Natural killer cell treated with Interleukin-12 subunit alpha and Interleukin-12 subunit beta and Interleukin-15 and Interleukin-18, amount 100 ng/mL, for 72 hours (primary cell): Measurements from ENCODE around the gene NOL3. TPM values are rescaled to one million over a fixed set of nuclear protein-coding genes. Genes with fewer than 3 reads are reported as not detected.
A peak's percentile ranks its signal among the peaks of the same experiment; 100 is the strongest.

ENCODE experiments used
- ATAC-seq, 2 donors: fragments of 150-1000 bp; cut with Tn5 transposase in 1 of 2; sonication (Bioruptor Pico), chemical (Tn5 transposase) in 1 of 2; 2 replicates each; pipeline ENCODE4 v1.10.0; 2021
- DNase-seq: peaks from one replicate; pipeline ENCODE4 v3.0.0; 2022; ENCODE audit warnings: low spot score
- H3K27ac Mint-ChIP-seq, 2 donors: 1 replicate in 1 of 2; 2 replicates in 1 of 2; pipeline ENCODE4 v1.8.0; 2022; ENCODE audit warnings: mixed read lengths in 2 of 2, mild to moderate bottlenecking in 1 of 2, moderate library complexity in 1 of 2
- H3K27me3 Mint-ChIP-seq, 2 donors: 1 replicate in 1 of 2; 2 replicates in 1 of 2; pipeline ENCODE4 v1.8.0; 2022; ENCODE audit warnings: mixed read lengths in 2 of 2
- H3K36me3 Mint-ChIP-seq: one replicate; pipeline ENCODE4 v1.8.0; 2022; ENCODE audit warnings: mixed read lengths
- H3K4me1 Mint-ChIP-seq, 2 donors: 1 replicate in 1 of 2; 2 replicates in 1 of 2; pipeline ENCODE4 v1.8.0; 2022; ENCODE audit warnings: low read depth in 2 of 2, mixed read lengths in 2 of 2, mild to moderate bottlenecking in 1 of 2
- H3K4me3 Mint-ChIP-seq: one replicate; pipeline ENCODE4 v1.8.0; 2022; ENCODE audit warnings: mixed read lengths
- H3K9me3 Mint-ChIP-seq: 2 replicates; pipeline ENCODE4 v1.8.0; 2022; ENCODE audit warnings: mixed read lengths
- total RNA-seq, 2 donors: library from RNA; stranded (reverse); gene quantifications; one replicate each; pipeline ENCODE4 v1.2.3, GENCODE V29; 2022

The NOL3 gene
- total RNA-seq, 2 donors from 2014 or later: 10.5 to 20.1 TPM

DNA sequence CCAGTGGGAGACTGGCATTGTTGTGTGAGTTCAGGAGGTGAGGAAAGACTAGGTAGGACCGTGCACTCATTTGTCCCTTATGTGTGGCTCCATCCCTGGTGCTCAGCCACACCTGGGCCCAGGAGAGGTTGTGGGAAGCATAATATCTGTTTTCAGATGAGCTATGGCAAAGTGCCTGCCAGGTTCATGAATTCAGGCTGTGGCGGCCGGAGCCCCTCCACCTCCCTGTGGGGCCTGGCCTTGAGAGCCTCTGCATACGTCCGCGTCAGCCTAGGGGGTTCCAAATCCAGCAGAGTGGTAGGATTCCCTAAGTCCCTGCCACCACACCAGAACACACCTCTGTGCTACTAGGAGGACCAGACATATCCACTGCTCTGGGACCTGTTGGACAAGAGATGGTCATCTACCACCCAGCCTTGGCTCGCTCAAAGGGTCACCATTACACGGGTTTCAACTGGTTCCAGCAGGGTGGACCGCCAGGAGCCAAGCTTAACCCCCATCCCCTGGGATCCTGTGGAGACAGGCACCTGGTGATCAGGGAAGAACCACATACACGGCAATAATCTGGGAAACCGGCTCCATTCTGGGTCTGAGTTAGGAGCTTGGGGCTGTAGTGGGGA lies 21.6 kb upstream of the NOL3 start:
- peaks cover 8 to 12% of the 10 kb centered on the region in 2 donors for H3K4me1 Mint-ChIP-seq
- ATAC-seq (no peak), DNase-seq (peak; percentile 49)
- H3K27me3 Mint-ChIP-seq: peaks cover 7 to 12% of the 10 kb centered on the region in 2 donors
- H3K36me3 Mint-ChIP-seq: peaks cover 12% of the 10 kb centered on the region
- H3K4me3 Mint-ChIP-seq: peak overlapping the region; percentile 22
- H3K27ac Mint-ChIP-seq: no peak overlapping the region
- H3K9me3 Mint-ChIP-seq: no peaks in the 10 kb centered on the region

DNA sequence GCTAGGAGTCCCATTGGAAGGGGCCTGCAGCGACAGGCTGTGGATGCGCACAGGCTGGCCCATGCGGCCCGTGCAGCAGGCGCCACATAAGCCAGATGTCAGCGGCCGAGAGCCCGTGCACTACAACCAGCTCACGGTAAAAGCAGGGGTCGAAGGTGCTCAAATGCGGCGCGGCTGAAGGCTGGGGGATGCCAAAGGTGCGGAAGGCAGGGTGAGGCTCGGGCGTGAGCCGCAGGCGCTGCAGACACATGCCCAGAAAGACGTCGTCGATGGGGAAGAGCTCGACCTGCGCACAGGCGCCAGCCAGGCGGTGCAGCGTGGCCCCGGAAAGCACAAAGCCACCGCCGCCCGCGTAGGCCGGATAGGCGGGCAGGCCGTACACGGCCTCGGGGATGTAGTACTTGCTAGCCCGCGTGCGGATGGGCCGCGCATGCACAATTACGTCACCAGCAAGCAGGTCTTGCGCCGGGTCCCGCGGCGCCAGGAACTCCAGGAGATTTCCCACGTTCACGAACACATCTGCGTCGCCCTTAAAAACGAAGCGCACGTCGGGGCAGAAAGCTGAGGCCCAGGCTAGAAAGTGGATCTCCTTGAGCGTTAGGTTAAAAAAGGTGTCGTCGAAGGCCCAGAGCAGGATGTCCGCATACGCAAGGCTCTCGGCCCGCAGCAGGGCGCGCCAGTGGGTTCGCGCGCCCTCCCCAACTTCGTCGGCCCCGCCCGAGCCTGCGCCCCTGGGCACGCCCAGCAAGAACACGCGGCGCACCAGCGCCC lies 20.9 kb upstream of the NOL3 start:
- ATAC-seq (no peak), DNase-seq (peak; percentile 51)
- Mint-ChIP-seq H3K27ac (no peak overlapping the region), H3K27me3 (peaks cover 7 to 12% of the 10 kb centered on the region in 2 donors), H3K4me1 (peaks cover 8 to 13% of the 10 kb centered on the region in 2 donors), H3K9me3 (no peaks in the 10 kb centered on the region), H3K36me3 (peaks cover 9% of the 10 kb centered on the region), H3K4me3 (peak overlapping the region; percentile 22)

- no peak overlapping the region for H3K27ac Mint-ChIP-seq
- H3K36me3 Mint-ChIP-seq: peaks cover 5% of the 10 kb centered on the region
- no peak for DNase-seq
- H3K9me3 Mint-ChIP-seq: no peaks in the 10 kb centered on the region
- H3K4me1 Mint-ChIP-seq: peaks cover 8 to 14% of the 10 kb centered on the region in 2 donors
- ATAC-seq: peak; percentile 59 to 61
- peaks cover 7 to 12% of the 10 kb centered on the region in 2 donors for H3K27me3 Mint-ChIP-seq
- H3K4me3 Mint-ChIP-seq: no peak overlapping the region
Observed at GRCh38 chr16:67150047-67150832, 20.1 kb upstream of the NOL3 start.

- Mint-ChIP-seq H3K27me3 (peaks cover 7 to 12% of the 10 kb centered on the region in 2 donors), H3K27ac (no peak within 1 kb of the TSS), H3K4me1 (peaks cover 8 to 16% of the 10 kb centered on the region in 2 donors), H3K9me3 (no peaks in the 10 kb centered on the region), H3K4me3 (peak within 1 kb of the TSS; percentile 60), H3K36me3 (peaks cover 5% of the 10 kb centered on the region)
- ATAC-seq (peak; percentile 32 to 62), DNase-seq (no peak)
Observed at GRCh38 chr16:67150833-67151396, 19.4 kb upstream of the NOL3 start, which contains the start of gene B3GNT9. Gene B3GNT9 (minus strand): TSS chr16:67150998. CDS start chr16:67150485, 513 bp downstream.

DNA sequence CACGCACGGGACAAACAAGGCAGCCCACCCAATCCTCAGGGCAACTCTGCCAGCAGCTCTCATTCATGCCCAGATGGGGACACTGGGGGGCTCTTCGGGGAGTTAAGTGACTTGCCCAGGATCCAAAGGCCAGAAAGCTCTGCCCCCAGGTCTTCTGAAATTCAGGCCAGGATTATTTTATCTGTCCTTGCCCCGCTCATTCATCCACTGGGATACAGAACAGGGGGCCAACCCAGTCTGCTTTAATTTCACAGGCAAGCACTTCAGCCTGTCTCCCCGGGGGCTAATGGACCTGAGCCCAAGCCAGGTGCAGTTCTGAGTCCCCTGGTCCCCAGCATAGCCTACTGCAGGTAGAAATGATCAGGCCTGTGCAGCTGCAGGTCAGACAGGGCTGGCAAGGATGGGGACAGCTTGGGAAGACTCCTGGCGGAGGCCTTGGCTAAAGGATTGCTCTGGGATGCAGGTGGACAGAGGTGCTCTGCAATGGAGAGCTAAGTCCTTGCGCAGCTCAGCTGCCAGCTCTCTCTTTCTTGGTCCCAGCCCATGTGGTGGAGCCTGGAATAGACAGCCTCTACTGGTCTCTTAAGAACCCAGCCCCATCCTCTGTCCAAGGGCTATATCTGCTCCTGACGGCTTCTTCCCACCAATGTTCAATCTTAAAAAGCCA lies 18.8 kb upstream of the NOL3 start:
- Mint-ChIP-seq H3K4me1 (peaks cover 8 to 22% of the 10 kb centered on the region in 2 donors), H3K4me3 (peak overlapping the region; percentile 60), H3K9me3 (no peaks in the 10 kb centered on the region), H3K27ac (no peak overlapping the region), H3K36me3 (peaks cover 5% of the 10 kb centered on the region), H3K27me3 (peaks cover 7 to 12% of the 10 kb centered on the region in 2 donors)
- no peak for ATAC-seq
- DNase-seq: no peak

DNA sequence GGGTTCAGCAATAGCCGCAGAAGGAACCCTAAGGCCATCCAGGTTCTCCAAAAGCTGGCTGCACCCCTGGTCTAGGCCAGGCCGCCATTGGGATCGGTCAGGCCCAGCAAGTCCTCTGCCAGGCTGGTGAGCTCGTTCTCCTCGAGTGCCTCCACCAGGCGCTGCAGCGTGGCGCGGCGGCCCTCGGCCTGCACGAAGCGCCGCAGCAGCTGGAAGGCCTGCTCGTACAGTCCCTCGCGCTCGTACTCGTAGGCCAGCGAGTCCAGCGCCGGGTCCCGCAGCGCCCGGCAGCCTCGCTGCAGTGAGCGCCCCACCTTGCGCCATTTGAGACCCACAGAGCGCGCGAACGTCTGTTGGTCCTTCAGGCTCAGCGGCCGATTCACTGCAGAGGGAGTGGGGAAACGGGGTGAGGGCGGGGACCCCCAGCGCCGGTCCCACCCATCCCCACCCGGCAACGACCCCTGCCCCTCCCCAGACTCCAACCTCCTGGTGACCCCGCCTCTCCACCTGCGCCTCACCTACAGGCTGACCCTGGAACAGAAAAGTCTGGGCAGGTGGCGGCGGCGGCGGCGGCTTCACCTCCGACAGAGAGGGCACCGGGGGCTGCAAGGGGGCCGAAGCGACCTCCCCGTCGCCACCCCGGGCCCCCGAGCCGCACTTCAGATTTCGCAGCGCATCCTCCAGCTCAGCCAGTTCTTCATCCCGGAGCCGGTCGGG lies 15.6 kb upstream of the NOL3 start:
- Mint-ChIP-seq H3K4me3 (peak overlapping the region; percentile 44), H3K36me3 (no peaks in the 10 kb centered on the region), H3K9me3 (no peaks in the 10 kb centered on the region)

DNA sequence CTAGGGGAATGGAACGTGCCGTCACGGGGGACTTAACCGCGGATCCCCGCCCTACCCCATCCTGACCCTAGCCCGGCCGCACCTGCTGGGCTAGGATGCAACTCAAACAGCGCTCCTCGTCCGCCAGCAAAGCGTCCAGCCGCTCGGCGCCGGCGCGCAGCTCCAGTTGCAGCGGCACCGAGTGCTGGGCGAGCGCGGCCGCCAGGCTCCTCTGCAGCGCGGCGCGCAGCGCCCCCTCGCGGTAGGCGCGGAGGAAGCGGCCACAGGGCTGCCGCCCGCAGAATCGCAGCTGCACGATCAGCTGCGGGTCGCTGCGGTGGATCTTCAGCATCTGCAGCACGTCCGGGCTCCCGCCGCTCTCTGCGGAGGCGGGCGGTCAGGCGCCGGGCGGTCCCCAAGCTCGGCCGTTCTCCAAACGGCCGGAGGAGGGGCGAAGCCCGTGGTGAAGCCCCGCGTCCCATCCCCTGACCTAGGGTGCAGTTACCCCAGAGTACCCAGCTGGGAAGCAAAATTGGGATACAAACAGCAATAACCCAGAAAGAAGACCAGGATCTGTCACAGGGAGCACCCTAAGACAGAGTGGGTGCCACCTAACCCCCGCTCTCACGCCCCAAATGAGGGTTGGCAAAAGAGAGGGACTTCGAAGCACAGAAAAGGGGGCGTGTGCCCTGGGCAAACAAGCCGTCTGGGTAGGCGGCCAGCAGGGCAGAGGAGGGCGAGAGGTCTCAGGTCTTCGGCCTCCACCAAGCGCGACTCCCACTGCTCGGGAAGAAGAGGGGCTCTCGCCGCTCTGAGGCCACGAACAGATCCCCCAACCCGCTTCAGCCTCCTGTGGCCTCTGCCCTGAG lies 14.8 kb upstream of the NOL3 start:
- ATAC-seq (peak; percentile 60 to 64), DNase-seq (peak; percentile 78)
- Mint-ChIP-seq H3K9me3 (no peaks in the 10 kb centered on the region), H3K4me1 (peaks cover 29 to 42% of the 10 kb centered on the region in 2 donors), H3K27me3 (peaks cover 7 to 12% of the 10 kb centered on the region in 2 donors), H3K27ac (no peak overlapping the region), H3K4me3 (peak overlapping the region; percentile 44), H3K36me3 (no peaks in the 10 kb centered on the region)

More for the DNA sequence above, 15.6 kb upstream of the NOL3 start:
- ATAC-seq: no peak
- H3K27me3 Mint-ChIP-seq: peaks cover 7 to 12% of the 10 kb centered on the region in 2 donors
- peaks cover 29 to 42% of the 10 kb centered on the region in 2 donors for H3K4me1 Mint-ChIP-seq
- DNase-seq: no peak
- no peak overlapping the region for H3K27ac Mint-ChIP-seq

DNA sequence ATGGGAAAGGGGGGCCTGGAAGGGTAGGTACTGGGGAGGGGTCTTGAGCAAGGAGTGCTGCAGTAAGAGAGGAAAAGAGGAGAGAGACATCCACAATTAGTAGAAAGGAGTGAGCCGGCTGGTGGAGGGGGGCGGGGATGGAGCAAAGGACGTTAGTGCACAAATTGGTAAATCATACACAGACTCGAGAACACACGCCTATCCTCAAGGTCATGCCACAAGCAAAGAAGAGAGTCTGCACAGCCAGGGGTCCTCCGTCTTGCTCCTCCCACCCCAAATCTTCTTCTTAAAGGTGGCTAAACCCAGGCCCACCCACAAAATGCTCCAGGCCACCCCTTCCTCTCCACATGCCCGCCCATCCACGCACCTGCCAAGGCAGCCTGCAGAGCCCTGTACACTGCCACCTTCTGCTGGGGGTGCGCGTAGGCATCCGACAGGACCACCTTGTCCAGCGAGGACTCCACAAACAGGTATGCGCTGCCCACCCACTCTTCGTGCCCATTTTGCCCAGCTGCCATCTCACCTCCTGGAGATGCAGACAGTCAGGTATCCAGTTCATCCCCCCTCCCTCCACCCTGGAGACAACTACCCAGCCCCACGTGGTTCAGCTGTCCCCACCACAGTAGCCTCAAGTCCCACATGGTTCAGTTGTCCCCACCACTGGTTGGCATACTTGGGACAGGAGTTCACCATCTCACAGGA lies 14.0 kb upstream of the NOL3 start:
- no peak overlapping the region for H3K27ac Mint-ChIP-seq
- H3K4me3 Mint-ChIP-seq: no peak overlapping the region
- DNase-seq (no peak), ATAC-seq (no peak)
- peaks cover 34 to 48% of the 10 kb centered on the region in 2 donors for H3K4me1 Mint-ChIP-seq
- H3K9me3 Mint-ChIP-seq: no peaks in the 10 kb centered on the region
- peaks cover 7 to 11% of the 10 kb centered on the region in 2 donors for H3K27me3 Mint-ChIP-seq
- no peaks in the 10 kb centered on the region for H3K36me3 Mint-ChIP-seq

GRCh38 chr16:67157106-67157748 lies 13.1 kb upstream of the NOL3 start:
- Mint-ChIP-seq H3K9me3 (no peaks in the 10 kb centered on the region), H3K4me1 (peaks cover 34 to 50% of the 10 kb centered on the region in 2 donors), H3K4me3 (peak overlapping the region; percentile 92), H3K27me3 (peaks cover 7 to 9% of the 10 kb centered on the region in 2 donors), H3K27ac (peak overlapping the region; percentile 98 to 99), H3K36me3 (no peaks in the 10 kb centered on the region)
- DNase-seq (no peak), ATAC-seq (no peak)

- no peaks in the 10 kb centered on the region for H3K9me3 Mint-ChIP-seq
- DNase-seq: no peak
- peak overlapping the region; percentile 98 to 99 for H3K27ac Mint-ChIP-seq
- peaks cover 30 to 46% of the 10 kb centered on the region in 2 donors for H3K4me1 Mint-ChIP-seq
- H3K36me3 Mint-ChIP-seq: no peaks in the 10 kb centered on the region
- H3K4me3 Mint-ChIP-seq: peak overlapping the region; percentile 92
- peaks cover 1 to 6% of the 10 kb centered on the region in 2 donors for H3K27me3 Mint-ChIP-seq
- ATAC-seq: no peak
Observed at GRCh38 chr16:67157892-67158635, 12.3 kb upstream of the NOL3 start.
